ENCODE data around the gene ABHD12B. TPM values are rescaled to one million over a fixed set of nuclear protein-coding genes. Genes with fewer than 3 reads are reported as not detected.

ABHD12B gene
- total RNA-seq, 1 donor from 2014 or later = 0.35 TPM

DNA sequence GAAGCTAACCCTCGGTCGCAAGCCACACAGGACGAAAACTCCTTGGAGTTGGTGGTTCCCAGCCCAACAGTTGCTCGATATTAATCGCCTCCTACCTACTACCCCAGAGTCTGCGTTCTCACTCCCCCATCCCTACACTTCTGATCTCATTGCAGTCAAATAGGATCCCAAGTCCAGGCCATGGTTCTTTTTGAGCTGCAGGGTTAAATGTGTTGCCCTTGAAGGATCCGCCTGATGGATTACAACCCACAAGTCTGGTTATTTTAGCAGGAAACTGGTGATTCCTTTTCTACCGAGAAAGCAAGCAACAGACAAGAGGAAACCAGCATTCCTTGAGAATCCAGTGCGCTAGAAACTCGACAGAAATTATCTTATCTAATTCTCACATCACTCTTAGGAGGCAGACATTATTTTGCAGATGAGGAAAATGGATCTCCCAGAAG, 40.1 kb upstream of the ABHD12B start:
- Mint-ChIP-seq H3K36me3 (ENCODE audit: low read depth) (no peaks in the 10 kb centered on the region), H3K4me3 (peak overlapping the region; percentile 96), H3K9me3 (no peaks in the 10 kb centered on the region), H3K27ac (ENCODE audit: unreplicated experiment) (peak overlapping the region; percentile 87), H3K27me3 (ENCODE audit: low read depth) (peaks cover 11% of the 10 kb centered on the region), H3K4me1 (peaks cover 48% of the 10 kb centered on the region)
- TF ChIP-seq, protein P1, sequence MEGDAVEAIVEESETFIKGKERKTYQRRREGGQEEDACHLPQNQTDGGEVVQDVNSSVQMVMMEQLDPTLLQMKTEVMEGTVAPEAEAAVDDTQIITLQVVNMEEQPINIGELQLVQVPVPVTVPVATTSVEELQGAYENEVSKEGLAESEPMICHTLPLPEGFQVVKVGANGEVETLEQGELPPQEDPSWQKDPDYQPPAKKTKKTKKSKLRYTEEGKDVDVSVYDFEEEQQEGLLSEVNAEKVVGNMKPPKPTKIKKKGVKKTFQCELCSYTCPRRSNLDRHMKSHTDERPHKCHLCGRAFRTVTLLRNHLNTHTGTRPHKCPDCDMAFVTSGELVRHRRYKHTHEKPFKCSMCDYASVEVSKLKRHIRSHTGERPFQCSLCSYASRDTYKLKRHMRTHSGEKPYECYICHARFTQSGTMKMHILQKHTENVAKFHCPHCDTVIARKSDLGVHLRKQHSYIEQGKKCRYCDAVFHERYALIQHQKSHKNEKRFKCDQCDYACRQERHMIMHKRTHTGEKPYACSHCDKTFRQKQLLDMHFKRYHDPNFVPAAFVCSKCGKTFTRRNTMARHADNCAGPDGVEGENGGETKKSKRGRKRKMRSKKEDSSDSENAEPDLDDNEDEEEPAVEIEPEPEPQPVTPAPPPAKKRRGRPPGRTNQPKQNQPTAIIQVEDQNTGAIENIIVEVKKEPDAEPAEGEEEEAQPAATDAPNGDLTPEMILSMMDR (conservative IDR thresholded peaks at IDR 0.05) = no peak
- no peak for DNase-seq (ENCODE audit: low read depth, low spot score)

DNA sequence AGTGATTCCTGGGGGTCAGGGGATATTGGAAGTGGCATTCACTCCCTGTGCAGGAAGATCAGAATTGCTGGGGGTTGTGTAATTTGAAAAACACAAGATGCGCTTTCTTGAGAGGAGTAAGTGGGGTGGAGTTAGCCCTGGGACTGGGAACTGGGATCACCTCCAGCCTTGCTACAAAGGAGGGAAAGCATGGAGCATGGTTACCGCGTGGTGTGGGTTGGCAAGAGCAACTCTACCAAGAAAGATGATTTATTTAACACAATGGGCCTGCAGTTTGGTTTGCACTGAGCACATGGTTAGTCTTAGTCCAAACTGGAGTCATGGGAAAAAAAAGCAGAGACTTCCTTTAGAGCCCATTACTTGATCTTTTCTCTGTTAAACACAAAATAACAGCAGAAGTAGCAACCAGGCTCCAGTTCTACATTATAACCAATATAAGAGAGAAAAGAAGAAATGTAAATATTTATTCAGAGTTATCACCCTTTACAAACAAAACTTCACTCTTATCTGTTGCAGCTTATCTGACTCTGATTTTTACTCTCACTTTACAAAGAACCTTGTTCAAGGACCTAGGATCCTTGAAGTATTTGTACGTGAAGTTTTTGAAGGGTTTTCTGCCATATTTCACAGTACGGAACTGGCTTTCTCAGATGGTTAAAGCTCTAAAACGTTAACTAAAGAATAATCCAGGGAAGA, 38.8 kb upstream of the ABHD12B start:
- no peaks in the 10 kb centered on the region for H3K36me3 Mint-ChIP-seq (ENCODE audit: low read depth)
- H3K27ac Mint-ChIP-seq (ENCODE audit: unreplicated experiment) = no peak overlapping the region
- peaks cover 41% of the 10 kb centered on the region for H3K4me1 Mint-ChIP-seq
- peaks cover 11% of the 10 kb centered on the region for H3K27me3 Mint-ChIP-seq (ENCODE audit: low read depth)
- no peaks in the 10 kb centered on the region for H3K9me3 Mint-ChIP-seq
- peak overlapping the region; percentile 81 for H3K4me3 Mint-ChIP-seq
- TF ChIP-seq, protein P1 (conservative IDR thresholded peaks at IDR 0.05) = no peak
- DNase-seq (ENCODE audit: low read depth, low spot score) = no peak

DNA sequence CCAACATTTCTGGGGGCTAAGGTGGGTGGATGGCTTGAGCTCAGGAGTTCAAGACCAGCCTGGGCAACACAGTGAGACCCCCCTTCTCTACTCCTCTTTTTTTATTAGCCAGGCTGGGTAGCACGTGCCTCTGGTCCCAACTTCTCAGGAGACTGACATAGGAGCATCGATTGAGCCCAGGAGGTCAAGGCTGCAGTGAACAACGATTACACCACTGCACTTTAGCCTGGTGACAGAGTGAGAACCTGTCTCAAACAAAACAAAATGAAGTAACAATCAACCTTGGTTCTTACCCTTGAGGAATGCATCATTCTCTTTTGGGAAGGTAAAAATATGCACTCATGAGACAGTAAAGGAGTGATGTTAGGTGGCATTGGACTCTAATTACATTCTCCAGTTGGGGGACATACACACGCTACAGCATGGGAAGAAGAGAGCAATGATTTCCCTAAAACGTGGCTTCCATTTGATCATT, 37.0 kb upstream of the ABHD12B start:
- Mint-ChIP-seq H3K4me3 (no peak overlapping the region), H3K9me3 (no peaks in the 10 kb centered on the region), H3K4me1 (peaks cover 24% of the 10 kb centered on the region), H3K27ac (ENCODE audit: unreplicated experiment) (no peak overlapping the region), H3K36me3 (ENCODE audit: low read depth) (no peaks in the 10 kb centered on the region), H3K27me3 (ENCODE audit: low read depth) (peaks cover 11% of the 10 kb centered on the region)
- TF ChIP-seq, protein P1 (conservative IDR thresholded peaks at IDR 0.05) = no peak
- no peak for DNase-seq (ENCODE audit: low read depth, low spot score)

DNA sequence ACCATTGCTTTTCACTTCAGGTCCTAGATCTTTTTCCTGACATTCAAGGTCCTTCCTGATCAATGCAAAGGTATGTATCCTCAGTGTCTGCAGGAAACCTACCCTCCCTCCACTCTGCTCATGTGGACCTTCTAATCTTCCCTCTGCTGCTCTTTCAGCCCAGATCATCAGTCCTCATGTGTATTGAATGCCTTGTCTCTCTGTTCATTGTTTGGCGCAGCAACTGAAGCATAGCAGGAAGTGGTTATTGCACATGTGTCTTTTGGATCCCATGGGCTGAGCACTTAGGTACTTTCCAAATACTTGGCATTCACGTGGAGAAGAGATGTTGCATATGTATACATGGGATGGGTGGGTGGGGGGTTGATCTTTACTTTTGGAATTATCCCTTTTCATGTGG, 36.6 kb upstream of the ABHD12B start:
- TF ChIP-seq, protein P1 (conservative IDR thresholded peaks at IDR 0.05) = no peak
- H3K27ac Mint-ChIP-seq (ENCODE audit: unreplicated experiment) = no peak overlapping the region
- no peaks in the 10 kb centered on the region for H3K9me3 Mint-ChIP-seq
- H3K36me3 Mint-ChIP-seq (ENCODE audit: low read depth) = no peaks in the 10 kb centered on the region
- no peak for DNase-seq (ENCODE audit: low read depth, low spot score)
- peaks cover 11% of the 10 kb centered on the region for H3K27me3 Mint-ChIP-seq (ENCODE audit: low read depth)
- no peak overlapping the region for H3K4me3 Mint-ChIP-seq
- peaks cover 22% of the 10 kb centered on the region for H3K4me1 Mint-ChIP-seq

DNA sequence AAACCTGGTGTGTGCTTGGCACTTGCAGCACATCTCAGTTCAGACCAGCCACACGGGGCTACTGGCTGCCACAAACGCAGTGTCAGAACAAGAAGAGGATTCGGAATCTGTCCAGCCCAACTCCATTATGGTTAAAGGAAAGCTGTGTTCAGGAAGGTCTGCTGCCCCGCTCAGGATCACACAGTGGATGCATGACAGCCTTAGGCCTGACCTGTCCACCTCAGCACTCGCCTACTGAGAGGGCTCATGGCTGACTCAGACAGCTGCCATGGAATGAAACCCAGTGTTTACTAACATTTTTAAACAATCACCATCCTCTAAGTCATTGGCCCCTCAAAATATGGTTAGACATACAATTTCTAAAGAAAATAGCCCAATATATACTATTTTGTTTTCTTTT, 35.3 kb upstream of the ABHD12B start:
- Mint-ChIP-seq H3K27ac (ENCODE audit: unreplicated experiment) (no peak overlapping the region), H3K4me1 (peaks cover 20% of the 10 kb centered on the region), H3K9me3 (no peaks in the 10 kb centered on the region), H3K4me3 (no peak overlapping the region), H3K27me3 (ENCODE audit: low read depth) (peaks cover 11% of the 10 kb centered on the region), H3K36me3 (ENCODE audit: low read depth) (no peaks in the 10 kb centered on the region)
- no peak for DNase-seq (ENCODE audit: low read depth, low spot score)
- TF ChIP-seq, protein P1 (conservative IDR thresholded peaks at IDR 0.05) = no peak
